Peyer's patch (tissue), 4 donors: ENCODE results near the gene HNRNPR.
"Not testable (repeated sequence)": the region's sequence is repeated elsewhere in the genome, so short reads cannot be mapped to it uniquely, and the experiment has no call there.

Experiments used
- POLR2A ChIP-seq, 2 donors: fragments of 450-650 bp; IDR thresholded peaks; one replicate each; pipeline ENCODE4 v1.5.1; 2017; ENCODE audit warnings: antibody characterized with exemption in 2 of 2, mild to moderate bottlenecking in 2 of 2, moderate library complexity in 2 of 2
- TF ChIP-seq, protein P1 (sequence below), 6 experiments: fragments of 450-650 bp in 4 of 6; fragments of 200-600 bp in 2 of 6; sonication (generic) in 1 of 6; IDR thresholded peaks; one replicate each; pipeline ENCODE4 v1.5.1; 2017 to 2019; ENCODE audit warnings: antibody characterized with exemption in 6 of 6, mild to moderate bottlenecking in 3 of 6, moderate library complexity in 1 of 6

DNA sequence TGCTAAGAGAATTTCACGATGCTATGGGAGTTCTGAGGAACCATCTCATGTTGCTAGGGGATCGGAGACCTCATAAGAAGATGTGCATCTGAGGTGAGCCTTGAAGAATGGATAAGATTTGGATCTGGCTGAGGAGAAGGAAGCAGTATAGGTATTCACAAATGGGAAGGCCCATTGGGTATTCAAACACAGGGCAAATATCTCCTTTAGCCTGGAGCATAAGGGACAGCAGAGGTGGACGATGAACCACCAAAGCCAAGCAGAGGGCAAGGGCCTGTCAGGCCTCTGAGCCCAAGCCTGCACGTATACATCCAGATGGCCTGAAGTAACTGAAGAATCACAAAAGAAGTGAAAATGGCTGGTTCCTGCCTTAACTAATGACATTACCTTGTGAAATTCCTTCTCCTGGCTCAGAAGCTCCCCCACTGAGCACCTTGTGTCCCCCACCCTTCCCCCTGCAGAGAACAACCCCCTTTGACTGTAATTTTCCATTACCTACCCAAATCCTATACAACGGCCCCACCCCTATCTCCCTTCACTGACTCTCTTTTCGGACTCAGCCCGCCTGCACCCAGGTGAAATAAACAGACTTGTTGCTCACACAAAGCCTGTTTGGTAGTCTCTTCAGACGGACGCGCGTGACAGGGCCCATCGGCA lies 30.1 kb upstream of the HNRNPR start:
- TF ChIP-seq, protein P1, sequence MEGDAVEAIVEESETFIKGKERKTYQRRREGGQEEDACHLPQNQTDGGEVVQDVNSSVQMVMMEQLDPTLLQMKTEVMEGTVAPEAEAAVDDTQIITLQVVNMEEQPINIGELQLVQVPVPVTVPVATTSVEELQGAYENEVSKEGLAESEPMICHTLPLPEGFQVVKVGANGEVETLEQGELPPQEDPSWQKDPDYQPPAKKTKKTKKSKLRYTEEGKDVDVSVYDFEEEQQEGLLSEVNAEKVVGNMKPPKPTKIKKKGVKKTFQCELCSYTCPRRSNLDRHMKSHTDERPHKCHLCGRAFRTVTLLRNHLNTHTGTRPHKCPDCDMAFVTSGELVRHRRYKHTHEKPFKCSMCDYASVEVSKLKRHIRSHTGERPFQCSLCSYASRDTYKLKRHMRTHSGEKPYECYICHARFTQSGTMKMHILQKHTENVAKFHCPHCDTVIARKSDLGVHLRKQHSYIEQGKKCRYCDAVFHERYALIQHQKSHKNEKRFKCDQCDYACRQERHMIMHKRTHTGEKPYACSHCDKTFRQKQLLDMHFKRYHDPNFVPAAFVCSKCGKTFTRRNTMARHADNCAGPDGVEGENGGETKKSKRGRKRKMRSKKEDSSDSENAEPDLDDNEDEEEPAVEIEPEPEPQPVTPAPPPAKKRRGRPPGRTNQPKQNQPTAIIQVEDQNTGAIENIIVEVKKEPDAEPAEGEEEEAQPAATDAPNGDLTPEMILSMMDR (IDR thresholded peaks at IDR 0.05): not testable (repeated sequence)
- TF ChIP-seq POLR2A (IDR thresholded peaks at IDR 0.05): not testable (repeated sequence)
